Lung (tissue), 12 donors: Measurements from ENCODE around the gene KCNE3. TPM values are rescaled to one million over a fixed set of nuclear protein-coding genes. Genes with fewer than 3 reads are reported as not detected.

ENCODE experiments used
- ATAC-seq: fragments of 200-7000 bp; cut with Tn5 transposase; one replicate; pipeline ENCODE4 v1.9.1; 2020; ENCODE audit warnings: moderate number of reproducible peaks; ENCODE audit not compliant: insufficient read depth, low FRiP score
- DNase-seq, 3 donors: peaks; one replicate each; pipeline ENCODE4 v3.0.0-alpha.2; 2013 to 2017
- H3K27ac ChIP-seq, 2 donors: one replicate each; pipeline ENCODE4 v1.5.1; 2013; ENCODE audit warnings: mild to moderate bottlenecking in 2 of 2, moderate library complexity in 2 of 2, control low read depth in 1 of 2, inconsistent platforms in 1 of 2, low read depth in 1 of 2, low read length in 1 of 2
- H3K27me3 ChIP-seq, 3 donors: one replicate each; pipeline ENCODE4 v1.5.1; 2013; ENCODE audit warnings: low read length in 2 of 3; ENCODE audit not compliant: control insufficient read depth in 3 of 3, insufficient read depth in 3 of 3
- H3K36me3 ChIP-seq, 4 donors: one replicate each; pipeline ENCODE4 v1.5.1; 2013; ENCODE audit warnings: low read length in 4 of 4, mild to moderate bottlenecking in 1 of 4, moderate library complexity in 1 of 4; ENCODE audit not compliant: control insufficient read depth in 4 of 4, insufficient read depth in 4 of 4
- H3K4me1 ChIP-seq, 5 donors: one replicate each; pipeline ENCODE4 v1.5.1; 2013; ENCODE audit warnings: low read length in 5 of 5, mild to moderate bottlenecking in 2 of 5, moderate library complexity in 1 of 5; ENCODE audit not compliant: control insufficient read depth in 5 of 5, insufficient read depth in 5 of 5
- H3K4me3 ChIP-seq: one replicate; pipeline ENCODE4 v1.5.1; 2013; ENCODE audit warnings: mild to moderate bottlenecking, control low read depth, moderate library complexity
- H3K9ac ChIP-seq, 2 donors: one replicate each; pipeline ENCODE4 v1.5.1; 2013; ENCODE audit warnings: low read length in 2 of 2, control low read depth in 1 of 2; ENCODE audit not compliant: insufficient read depth in 1 of 2
- H3K9me3 ChIP-seq, 4 donors: one replicate each; pipeline ENCODE4 v1.5.1; 2013; ENCODE audit warnings: low read length in 3 of 4, mild to moderate bottlenecking in 1 of 4, moderate library complexity in 1 of 4; ENCODE audit not compliant: control insufficient read depth in 4 of 4, insufficient read depth in 3 of 4
- WGBS, 2 donors: extraction: QIAGEN DNeasy Blood & Tissue Kit; methylation state at CpG; one replicate each; pipeline ENCODE4 v1.1.7; 2013; 5-methylcytosine and 5-hydroxymethylcytosine counted together
- polyA plus RNA-seq, 2 donors: library from polyadenylated mRNA; stranded (reverse); fragments of 200-250 nt; gene quantifications; one replicate each; pipeline ENCODE4 v1.2.1, GENCODE V29; 2013
- total RNA-seq, 2 donors: library from RNA; depleted of rRNA in 1 of 2; stranded (reverse); fragments of >200 nt in 1 of 2; gene quantifications; one replicate each; pipeline ENCODE4 v1.2.1, GENCODE V29; 2014 to 2021
- TF ChIP-seq, protein P1 (sequence below): IDR thresholded peaks from 2 replicates; pipeline ENCODE4 v1.5.1; 2012; ENCODE audit warnings: mild to moderate bottlenecking; ENCODE audit errors: control extremely low read depth, extremely low read depth
- donor health status: control.
- donor health status: control.
- donor health status: Bipolar disorder and iron deficiency.
- donor health status: healthy.
- donor health status: DM: yes; HTN: yes; CAD: no.

The KCNE3 gene
- total and polyA plus RNA-seq, 4 donors: 10.8 to 19.8 (median 14.4) TPM

DNA sequence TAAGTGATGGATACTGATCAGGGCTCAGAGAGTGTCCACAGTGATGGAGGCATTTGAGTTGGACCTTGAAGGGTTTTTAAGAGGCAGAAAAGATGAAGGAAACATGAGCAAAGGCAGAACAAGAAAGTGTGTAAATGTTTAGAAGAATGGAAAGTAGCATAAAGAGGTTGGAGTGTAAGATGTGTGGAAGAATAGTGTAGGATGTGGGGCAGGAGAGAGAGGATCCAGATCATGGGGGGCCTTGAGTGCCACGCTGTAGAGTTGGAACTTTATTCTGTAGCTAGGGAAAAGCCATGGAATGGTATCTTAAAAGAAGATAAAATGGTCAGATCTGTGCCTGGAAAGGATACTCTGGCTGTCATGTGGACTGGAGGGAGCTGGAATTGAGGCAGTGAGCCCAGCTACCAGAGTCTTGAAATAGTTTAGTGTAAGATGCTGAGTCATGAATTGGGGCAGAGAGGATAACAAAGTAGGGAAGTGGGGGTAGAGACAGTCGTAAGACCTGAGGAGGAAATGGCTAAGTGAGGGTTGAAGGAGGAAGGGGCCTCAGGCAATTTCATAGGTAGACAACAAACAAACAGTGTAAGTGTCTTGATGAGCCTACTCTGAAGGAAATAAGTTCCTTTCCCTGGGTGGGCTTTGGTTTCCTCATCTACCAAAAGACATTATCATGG, 6.7 kb downstream of the KCNE3 start:
- WGBS, 2 donors: 51 to 53% methylated on average over 2 of the region's 2 CpGs
- Histone ChIP-seq H3K27me3 (no peaks in the 10 kb centered on the region), H3K4me1 (peaks cover 0 to 13% (median 11%) of the 10 kb centered on the region in 5 donors), H3K9me3 (no peaks in the 10 kb centered on the region), H3K27ac (no peak overlapping the region), H3K36me3 (peaks cover 0 to 16% (median 2%) of the 10 kb centered on the region in 4 donors), H3K4me3 (no peak overlapping the region), H3K9ac (no peak overlapping the region)
- TF ChIP-seq, protein P1, sequence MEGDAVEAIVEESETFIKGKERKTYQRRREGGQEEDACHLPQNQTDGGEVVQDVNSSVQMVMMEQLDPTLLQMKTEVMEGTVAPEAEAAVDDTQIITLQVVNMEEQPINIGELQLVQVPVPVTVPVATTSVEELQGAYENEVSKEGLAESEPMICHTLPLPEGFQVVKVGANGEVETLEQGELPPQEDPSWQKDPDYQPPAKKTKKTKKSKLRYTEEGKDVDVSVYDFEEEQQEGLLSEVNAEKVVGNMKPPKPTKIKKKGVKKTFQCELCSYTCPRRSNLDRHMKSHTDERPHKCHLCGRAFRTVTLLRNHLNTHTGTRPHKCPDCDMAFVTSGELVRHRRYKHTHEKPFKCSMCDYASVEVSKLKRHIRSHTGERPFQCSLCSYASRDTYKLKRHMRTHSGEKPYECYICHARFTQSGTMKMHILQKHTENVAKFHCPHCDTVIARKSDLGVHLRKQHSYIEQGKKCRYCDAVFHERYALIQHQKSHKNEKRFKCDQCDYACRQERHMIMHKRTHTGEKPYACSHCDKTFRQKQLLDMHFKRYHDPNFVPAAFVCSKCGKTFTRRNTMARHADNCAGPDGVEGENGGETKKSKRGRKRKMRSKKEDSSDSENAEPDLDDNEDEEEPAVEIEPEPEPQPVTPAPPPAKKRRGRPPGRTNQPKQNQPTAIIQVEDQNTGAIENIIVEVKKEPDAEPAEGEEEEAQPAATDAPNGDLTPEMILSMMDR: no peak
- DNase-seq (peak in 1 of 3 donors; percentile 16), ATAC-seq (no peak)

DNA sequence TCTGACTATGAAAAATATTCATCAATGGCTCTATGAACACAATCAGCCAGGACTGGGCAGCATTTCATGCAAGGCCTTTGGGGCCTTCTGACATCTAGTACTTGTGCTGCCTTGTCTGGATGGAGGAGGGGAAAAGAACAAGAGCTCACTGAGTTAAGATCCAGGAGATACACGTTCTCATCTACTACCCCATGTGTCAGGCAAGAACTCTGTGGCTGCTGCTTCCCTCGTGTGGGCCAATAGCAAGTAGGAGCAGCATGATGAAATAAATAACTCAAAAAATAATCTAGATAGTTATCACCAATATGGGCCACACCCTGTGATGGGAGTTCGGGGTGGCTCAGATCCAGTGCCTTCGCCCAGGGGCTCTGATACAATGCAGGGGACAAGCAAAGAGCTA, 7.3 kb downstream of the KCNE3 start:
- peaks cover 0 to 13% (median 10%) of the 10 kb centered on the region in 5 donors for H3K4me1 ChIP-seq
- ATAC-seq (no peak), DNase-seq (no peak)
- no peak overlapping the region for H3K27ac ChIP-seq
- TF ChIP-seq, protein P1: no peak
- H3K36me3 ChIP-seq: peaks cover 0 to 16% (median 2%) of the 10 kb centered on the region in 4 donors
- WGBS, 2 donors: 59 to 66% methylated on average over 4 of the region's 4 CpGs
- no peaks in the 10 kb centered on the region for H3K9me3 ChIP-seq
- H3K27me3 ChIP-seq: no peaks in the 10 kb centered on the region
- H3K9ac ChIP-seq: no peak overlapping the region
- no peak overlapping the region for H3K4me3 ChIP-seq

GRCh38 chr11:74459584-74459983, 7.8 kb downstream of the KCNE3 start:
- no peaks in the 10 kb centered on the region for H3K9me3 ChIP-seq
- 0 to 33% methylated on average over 1 of the region's 1 CpG for WGBS, 2 donors
- H3K27me3 ChIP-seq: no peaks in the 10 kb centered on the region
- DNase-seq: no peak
- peaks cover 0 to 13% (median 10%) of the 10 kb centered on the region in 5 donors for H3K4me1 ChIP-seq
- H3K36me3 ChIP-seq: peaks cover 0 to 16% (median 2%) of the 10 kb centered on the region in 4 donors
- no peak overlapping the region for H3K4me3 ChIP-seq
- H3K27ac ChIP-seq: no peak overlapping the region
- ATAC-seq: no peak
- H3K9ac ChIP-seq: no peak overlapping the region
- TF ChIP-seq, protein P1: no peak

DNA sequence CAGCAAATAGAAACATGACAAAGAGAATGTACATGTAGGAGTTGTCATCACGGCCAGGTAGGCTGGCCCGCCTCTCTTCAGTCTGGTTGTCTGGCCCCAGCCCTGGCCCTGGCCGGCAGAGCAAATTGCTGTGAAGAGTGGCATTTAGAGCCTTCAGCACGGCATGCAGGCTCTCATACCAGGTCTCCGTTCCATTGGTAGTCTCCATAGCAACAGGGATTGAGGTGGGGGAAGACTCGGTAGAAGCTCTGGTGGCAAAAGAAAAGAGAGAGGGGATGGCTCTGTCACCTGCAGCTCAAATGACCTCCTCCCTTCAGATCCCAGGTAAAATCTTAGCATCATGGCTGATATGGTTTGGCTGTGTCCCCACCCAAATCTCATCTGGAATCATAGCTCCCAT, 10.0 kb downstream of the KCNE3 start:
- Histone ChIP-seq H3K36me3 (peaks cover 0 to 16% (median 2%) of the 10 kb centered on the region in 4 donors), H3K4me3 (no peak overlapping the region), H3K9me3 (no peaks in the 10 kb centered on the region), H3K27me3 (no peaks in the 10 kb centered on the region), H3K9ac (no peak overlapping the region), H3K27ac (no peak overlapping the region), H3K4me1 (peaks cover 0 to 9% (median 3%) of the 10 kb centered on the region in 5 donors)
- 89 to 90% methylated on average over 6 of the region's 6 CpGs for WGBS, 2 donors
- ATAC-seq (no peak), DNase-seq (no peak)
- TF ChIP-seq, protein P1: no peak
